HG03378 (cell line): ENCODE measurements around the gene UBE2Q1.

Experiments
- ATAC-seq: cut with Tn5 transposase; IDR thresholded peaks from one replicate; pipeline ENCODE4 v1.9.1; 2021; ENCODE audit warnings: mild to moderate bottlenecking, moderate library complexity; ENCODE audit not compliant: unreplicated experiment

The UBE2Q1 gene

DNA sequence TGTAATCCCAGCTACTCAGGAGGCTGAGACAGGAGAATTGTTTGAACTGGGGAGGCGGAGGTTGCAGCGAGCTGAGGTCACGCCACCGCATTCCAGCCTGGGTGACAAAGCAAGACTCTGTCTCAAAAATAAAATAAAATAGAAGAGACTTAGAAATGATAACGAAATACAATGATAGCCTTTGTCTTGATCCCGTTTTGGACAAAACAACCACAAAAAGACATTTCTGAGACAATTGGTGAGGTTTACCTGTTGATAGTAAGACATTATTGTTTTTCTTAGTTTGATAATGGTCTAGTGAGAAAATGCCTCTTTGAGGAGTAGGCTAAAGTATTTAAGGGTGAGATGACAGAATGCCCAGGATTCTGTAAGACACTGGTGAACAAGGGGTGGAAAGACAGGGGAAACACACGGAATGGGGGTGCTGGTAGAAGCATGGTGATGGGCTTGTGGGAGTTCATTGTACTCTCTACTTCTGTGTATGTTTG, 44.4 kb downstream of the UBE2Q1 start:
- no peak for ATAC-seq

DNA sequence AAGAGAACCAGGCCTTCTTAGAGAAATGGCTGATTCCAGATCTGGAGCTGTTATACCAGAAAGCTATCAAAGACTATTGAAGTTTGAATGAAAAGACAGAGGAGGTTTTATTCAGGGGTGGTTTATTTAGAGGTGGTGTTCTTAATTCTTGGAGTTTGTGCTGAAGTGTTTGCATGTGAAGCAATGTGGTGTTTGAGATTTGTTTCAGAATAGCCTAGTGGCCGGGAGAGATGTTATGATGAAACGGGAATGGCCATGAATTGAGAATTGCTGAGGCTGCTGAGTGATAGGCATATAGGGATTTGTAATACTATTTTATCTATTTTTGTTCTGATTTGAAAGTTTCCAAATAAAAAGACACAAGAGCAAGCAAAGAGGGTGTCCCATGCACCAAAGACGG, 45.7 kb downstream of the UBE2Q1 start:
- ATAC-seq: no peak

DNA sequence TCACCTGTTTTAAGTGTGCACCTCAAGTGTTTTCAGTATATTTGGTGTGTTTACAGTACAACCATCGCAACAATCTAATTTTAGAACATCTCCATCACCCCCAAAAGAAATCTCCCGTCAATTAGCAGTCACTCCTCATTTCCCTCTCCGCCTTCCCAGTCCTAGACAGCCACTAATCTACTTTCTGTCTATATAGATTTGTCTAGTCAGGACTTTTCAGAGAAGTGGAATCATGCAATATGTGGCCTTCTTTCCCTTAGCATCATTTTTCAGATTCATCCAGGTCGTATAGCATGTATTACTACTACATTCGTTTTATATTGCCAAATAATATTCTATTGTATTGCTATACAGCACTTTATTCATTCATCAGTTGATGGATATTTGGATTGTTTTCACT, 54.6 kb downstream of the UBE2Q1 start:
- ATAC-seq: no peak

DNA sequence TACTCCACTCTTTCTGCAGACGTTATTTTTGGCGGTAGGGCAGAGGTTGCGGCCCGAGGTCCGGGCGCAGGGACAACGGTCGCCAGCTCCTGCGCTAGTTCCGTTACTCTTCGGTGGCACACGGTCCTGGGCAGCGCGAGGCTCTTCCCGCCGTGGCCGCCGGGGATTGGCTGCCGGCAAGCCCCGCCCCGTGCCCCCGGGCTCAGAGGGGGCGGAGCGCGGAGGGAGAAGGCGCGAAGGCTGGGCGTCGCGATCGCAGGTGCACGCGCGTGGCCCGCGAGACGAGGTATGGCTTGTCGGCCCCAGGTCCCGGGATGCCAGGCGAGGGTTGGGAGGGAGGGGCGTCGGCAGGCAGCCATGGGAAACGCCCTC, 55.7 kb downstream of the UBE2Q1 start:
- ATAC-seq: no peak

DNA sequence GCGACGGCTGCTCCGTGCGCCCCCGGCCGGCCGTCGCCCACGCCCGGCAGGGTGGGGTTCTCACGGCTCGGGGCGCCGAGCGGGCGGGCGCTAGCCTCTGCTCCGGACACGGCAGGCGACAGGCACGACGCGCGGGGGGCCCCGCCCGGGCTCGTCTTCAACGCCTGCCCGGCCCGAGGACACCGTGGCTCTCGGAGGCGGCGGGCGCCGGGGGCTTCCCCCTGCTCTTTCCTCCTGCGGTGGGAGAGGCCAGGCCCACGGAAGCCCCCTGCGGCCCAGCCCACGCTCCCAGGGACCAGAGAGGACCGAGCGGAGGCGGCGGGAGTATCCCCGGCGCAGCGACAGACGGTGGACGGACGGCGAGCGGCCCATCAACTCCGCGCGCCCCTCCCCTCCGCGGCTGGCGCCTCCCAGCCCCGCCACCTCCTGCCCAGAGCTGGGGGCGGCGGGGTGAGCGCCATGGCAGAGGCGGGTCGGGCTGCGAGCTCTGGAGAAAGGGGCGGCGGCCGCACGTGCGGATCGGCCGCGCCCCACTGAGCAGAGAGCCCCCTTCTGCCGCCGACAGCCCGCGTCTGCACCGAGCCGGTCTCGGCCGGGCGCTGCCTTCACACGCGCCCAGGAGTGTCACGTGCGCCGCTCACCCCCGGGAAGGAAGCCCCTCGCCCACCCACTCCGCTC, 56.3 kb downstream of the UBE2Q1 start, which contains the start of the genes SHE and TDRD10:
Gene SHE, minus strand, starts transcription at position 347 of the 678 bp plus-strand sequence. CDS start 386 bp downstream, outside the sequence.
Gene TDRD10, plus strand, starts transcription at position 154 of the 678 bp plus-strand sequence. CDS start 4,685 bp downstream, outside the sequence.
- no peak for ATAC-seq

DNA sequence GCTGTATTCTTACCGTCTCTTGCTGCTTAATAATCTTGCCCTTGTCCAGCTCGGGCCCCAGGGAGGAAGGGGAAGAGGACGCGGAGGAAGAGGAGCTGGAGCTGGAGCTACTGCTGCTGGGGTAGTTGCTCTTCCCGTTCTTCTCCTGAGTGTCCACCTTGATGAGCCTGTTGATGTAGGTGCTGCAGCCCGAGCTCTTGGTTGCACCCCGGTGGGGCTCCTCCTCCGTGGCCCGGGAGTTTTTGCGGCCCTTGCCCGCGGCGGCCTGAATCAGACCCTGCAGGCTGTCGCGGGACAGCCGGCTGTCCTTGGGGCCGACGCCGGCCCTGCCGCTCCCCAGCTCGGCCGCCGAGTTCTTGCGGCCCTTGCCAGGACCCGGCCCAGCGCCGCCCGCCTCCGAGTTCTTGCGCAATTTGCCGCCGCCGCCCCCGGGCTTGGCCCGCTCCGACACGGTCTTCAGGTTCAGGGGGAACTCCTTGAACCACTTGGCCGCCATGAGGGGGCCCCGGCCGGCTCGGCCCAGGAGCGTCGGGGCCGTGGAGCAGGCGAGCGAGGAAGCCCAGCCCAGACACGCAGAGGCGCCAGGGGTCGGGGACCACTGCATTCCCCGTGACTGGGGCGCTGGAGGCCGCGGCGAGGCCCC, 56.9 kb downstream of the UBE2Q1 start:
- ATAC-seq: no peak

DNA sequence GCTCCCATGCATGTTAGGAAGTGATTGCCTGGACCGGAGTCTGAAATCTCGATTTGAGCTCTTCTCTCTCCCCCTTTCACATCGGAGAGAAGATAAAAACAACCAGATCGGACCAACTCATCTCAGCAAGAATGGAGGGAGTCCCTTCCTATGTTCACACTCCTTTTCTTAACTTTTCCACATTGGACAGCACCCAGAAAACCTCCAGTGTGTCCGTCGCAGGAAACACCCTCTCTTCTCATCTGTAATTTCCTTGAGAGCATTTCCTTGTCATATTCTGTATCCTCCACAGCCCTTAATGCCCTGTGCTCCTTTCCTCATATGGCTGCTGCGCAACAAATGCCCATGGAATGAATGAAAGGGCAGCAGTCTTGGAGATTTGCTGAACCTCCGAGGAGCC, 57.9 kb downstream of the UBE2Q1 start:
- no peak for ATAC-seq

DNA sequence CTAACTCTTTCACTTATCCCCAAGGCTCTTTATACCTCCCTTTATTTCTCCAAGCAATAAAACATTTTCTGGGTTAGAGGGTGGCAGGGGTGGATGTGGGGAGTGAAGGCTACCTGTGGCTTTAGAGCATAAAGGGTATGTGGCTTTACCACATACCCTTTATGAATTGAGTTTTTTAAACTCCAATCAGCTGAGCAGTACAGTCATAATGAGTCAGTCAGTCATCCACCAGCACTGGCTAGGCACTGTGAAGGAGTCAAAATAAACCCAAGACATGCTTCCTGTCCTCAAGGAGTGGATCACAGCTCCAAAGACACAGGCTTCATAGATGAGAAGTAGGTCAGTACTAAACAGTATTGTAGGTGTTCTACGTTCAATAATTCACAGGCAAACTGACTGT, 59.0 kb downstream of the UBE2Q1 start:
- no peak for ATAC-seq
